GM12878 (cell line): ENCODE measurements around the gene NPAS3. TPM values are rescaled to one million over a fixed set of nuclear protein-coding genes. Genes with fewer than 3 reads are reported as not detected.

Source experiments
- ATAC-seq: fragments of 200-7000 bp; cut with Tn5 transposase; 3 replicates; pipeline ENCODE4 v1.9.1; 2020; ENCODE audit warnings: mild to moderate bottlenecking, moderate library complexity
- BruUV-seq: library from RNA; stranded (reverse); fragments of 400-500 nt; replicated peaks from 2 replicates; lab custom pipeline; 2021; lab: Mats Ljungman, UMichigan
- CTCF ChIA-PET: fragments of 300-600 bp; sonication (Branson Sonifier 250); formaldehyde crosslinking; extraction: SDS; loops from one replicate; lab custom pipeline; 2021; ENCODE audit warnings: inconsistent platforms; lab: Yijun Ruan, JAX
- POLR2A ChIA-PET: fragments of 350-600 bp; formaldehyde crosslinking; extraction: SDS; loops from one replicate; lab custom pipeline; 2021; ENCODE audit warnings: inconsistent platforms; lab: Charles Lee
- RAD21 ChIA-PET: fragments of 300-600 bp; sonication (Branson Sonifier 250); formaldehyde crosslinking; loops from one replicate; lab custom pipeline; 2023; ENCODE audit warnings: antibody characterized with exemption; ENCODE audit not compliant: unreplicated experiment; lab: Charles Lee
- SMC1A ChIA-PET: fragments of 300-600 bp; sonication (Branson Sonifier 250); formaldehyde crosslinking; loops from one replicate; lab custom pipeline; 2023; ENCODE audit not compliant: unreplicated experiment, uncharacterized antibody; lab: Charles Lee
- DNase-seq: peaks from one replicate; pipeline ENCODE4 v3.0.0-alpha.2; 2011; ENCODE audit warnings: low read depth, low spot score
- FAIRE-seq: peaks from 3 replicates; lab custom pipeline; 2011; peaks lifted over from hg19 to GRCh38; lab: Jason Lieb, UNC
- H2AFZ ChIP-seq: 2 replicates; pipeline ENCODE4 v1.6.0; 2011; ENCODE audit warnings: low read depth, low read length, control low read depth; ENCODE audit not compliant: control insufficient read depth
- H3K27ac ChIP-seq: 2 replicates; pipeline ENCODE4 v1.5.1; 2011; ENCODE audit warnings: control low read depth; ENCODE audit not compliant: control insufficient read depth, insufficient read depth
- H3K27me3 ChIP-seq, 2 experiments: replicated peaks in 1 of 2; 2 replicates each; pipeline versions ENCODE4 v1.6.0 to v1.6.1; 2011; ENCODE audit warnings: low read length in 1 of 2; ENCODE audit not compliant: control insufficient read depth in 2 of 2, insufficient read depth in 2 of 2
- H3K36me3 ChIP-seq, 2 experiments: 2 replicates each; pipeline ENCODE4 v1.5.1; 2011; ENCODE audit warnings: low read length in 1 of 2; ENCODE audit not compliant: control insufficient read depth in 2 of 2, insufficient read depth in 2 of 2
- H3K4me1 ChIP-seq: 2 replicates; pipeline ENCODE4 v1.6.1; 2011; ENCODE audit warnings: mild to moderate bottlenecking, low read length, moderate library complexity, mixed read lengths; ENCODE audit not compliant: control insufficient read depth, insufficient read depth
- H3K4me2 ChIP-seq: 2 replicates; pipeline ENCODE4 v1.6.0; 2011; ENCODE audit warnings: control low read depth; ENCODE audit not compliant: control insufficient read depth, insufficient read depth
- H3K4me3 ChIP-seq: fragments of 200-600 bp; sonication (generic); 2 replicates; pipeline ENCODE4 v1.5.1; 2016
- H3K79me2 ChIP-seq: 2 replicates; pipeline ENCODE4 v1.6.0; 2011; ENCODE audit warnings: low read length; ENCODE audit not compliant: control insufficient read depth, insufficient read depth
- H3K9ac ChIP-seq: 2 replicates; pipeline ENCODE4 v1.8.0; 2011; ENCODE audit warnings: low read length, control low read depth, mixed read lengths; ENCODE audit not compliant: control insufficient read depth, insufficient read depth
- H3K9me3 ChIP-seq: replicated peaks from 3 replicates; pipeline ENCODE4 v1.5.1; 2011; ENCODE audit warnings: mild to moderate bottlenecking, low read length; ENCODE audit not compliant: control insufficient read depth, insufficient read depth
- H4K20me1 ChIP-seq: 2 replicates; pipeline ENCODE4 v1.6.0; 2011; ENCODE audit not compliant: control insufficient read depth, insufficient read depth
- CBFB ChIP-seq: IDR thresholded peaks from 2 replicates; pipeline ENCODE4 v1.6.1; 2016; ENCODE audit warnings: antibody characterized with exemption, low read depth
- CTCF ChIP-seq, 3 experiments: IDR thresholded peaks in 2 of 3; conservative IDR thresholded peaks in 1 of 3; 2 replicates each; pipeline ENCODE4 v1.5.1; 2011; ENCODE audit warnings: low read depth in 3 of 3, low read length in 3 of 3, mild to moderate bottlenecking in 3 of 3, control low read depth in 2 of 3, moderate library complexity in 2 of 3, inconsistent platforms in 1 of 3, mixed read lengths in 1 of 3; ENCODE audit not compliant: control insufficient read depth in 2 of 3, insufficient read depth in 1 of 3; ENCODE audit errors: extremely low read depth in 1 of 3
- FOS ChIP-seq: IDR thresholded peaks from 3 replicates; pipeline ENCODE4 v1.6.1; 2011; ENCODE audit warnings: borderline replicate concordance; ENCODE audit not compliant: insufficient read length; ENCODE audit errors: extremely low read depth
- IKZF1 ChIP-seq: fragments of 450-650 bp; conservative IDR thresholded peaks from 2 replicates; pipeline ENCODE4 v1.6.1; 2017; ENCODE audit warnings: antibody characterized with exemption, mild to moderate bottlenecking
- KDM1A ChIP-seq: fragments of 200-600 bp; sonication (generic); IDR thresholded peaks from 2 replicates; pipeline ENCODE4 v1.6.1; 2016; ENCODE audit warnings: borderline replicate concordance
- NR2C2 ChIP-seq: IDR thresholded peaks from 2 replicates; pipeline ENCODE4 v1.6.1; 2011; ENCODE audit warnings: borderline replicate concordance, low read depth; ENCODE audit not compliant: control insufficient read depth, insufficient read length
- RAD21 ChIP-seq: IDR thresholded peaks from 2 replicates; pipeline ENCODE4 v1.6.1; 2011; ENCODE audit warnings: mild to moderate bottlenecking, low read depth, low read length, moderate library complexity; ENCODE audit not compliant: insufficient read depth
- SP1 ChIP-seq: IDR thresholded peaks from one replicate; pipeline ENCODE4 v1.6.1; 2011; ENCODE audit warnings: low read depth, low read length
- ZBTB33 ChIP-seq: fragments of 450-650 bp; IDR thresholded peaks from 2 replicates; pipeline ENCODE4 v1.6.1; 2017; ENCODE audit warnings: mild to moderate bottlenecking
- WGBS: methylation state at CpG from one replicate; pipeline ENCODE4 v1.1.6; 2016; ENCODE audit warnings: low lambda C conversion rate; ENCODE audit not compliant: insufficient replicate concordance, insufficient coverage; ENCODE audit errors: missing lambda C conversion rate; 5-methylcytosine and 5-hydroxymethylcytosine counted together
- in situ Hi-C: fragments of 300-500 bp; cut with MboI; formaldehyde crosslinking; loops from 9 replicates; pipeline ENCODE4 v1.14.3; 2018; ENCODE audit warnings: mixed read lengths
- intact Hi-C: fragments of 100-400 bp; cut with micrococcal nuclease; formaldehyde crosslinking; loops from one replicate; pipeline ENCODE4 v1.14.2; 2022; ENCODE audit not compliant: unreplicated experiment
- polyA plus RNA-seq, 11 experiments: library from polyadenylated mRNA; depleted of rRNA in 4 of 11; unstranded in 6 of 11; stranded (reverse) in 5 of 11; fragments of >200 nt; fragmentation: Nextera tagmentation in 4 of 11; fragmentation: Illumina TruSeq in 1 of 11; extraction: Ambion mirVana in 4 of 11; extraction: Trizol in 1 of 11; gene quantifications; 1 replicate in 1 of 11; 2 replicates in 10 of 11; pipeline versions ENCODE4 v1.2.1 to v1.2.3, GENCODE V29; 2011 to 2016; ENCODE audit warnings: inconsistent platforms in 2 of 11, missing spikeins in 2 of 11, low read depth in 1 of 11
- total RNA-seq, 4 experiments: library from RNA; depleted of rRNA in 3 of 4; stranded (reverse); fragments of >200 nt in 3 of 4; fragmentation: Illumina TruSeq in 1 of 4; extraction: Trizol in 1 of 4; gene quantifications; 2 replicates each; pipeline versions ENCODE4 v1.2.1 to v1.2.3, GENCODE V29; 2013 to 2021

The NPAS3 gene
- total and polyA plus RNA-seq, 10 of the 15 experiments (the other 5 are each of a cell fraction or from before 2014, with no cell fraction given) = under 0.01 to 2.7 (median 0.03) TPM; not detected in 6

- no peak for TF ChIP-seq FOS
- no peak for TF ChIP-seq SP1
Measured at GRCh38 chr14:33030386-33030785, 91.7 kb downstream of the NPAS3 start (continued).

GRCh38 chr14:33035416-33036194 lies 96.9 kb downstream of the NPAS3 start:
- ChIA-PET POLR2A (no interaction called here), RAD21 (no interaction called here), CTCF (no interaction called here), SMC1A (interaction anchor here (1.5 kb wide), 1 partner anchor 443 kb away, joined by 3 read pairs; no protein-coding TSS in a partner anchor)
- in situ Hi-C loops = no loop called here
- no peak overlapping the region for H3K4me3 ChIP-seq
- BruUV-seq = no TSS peak
- TF ChIP-seq CBFB (no peak), RAD21 (no peak), IKZF1 (no peak)
- no peak overlapping the region for H3K9ac ChIP-seq
- H3K36me3 ChIP-seq = no peaks in the 10 kb centered on the region
- no peaks in the 10 kb centered on the region for H4K20me1 ChIP-seq
- ATAC-seq = no peak
- H3K4me2 ChIP-seq = 0 out of 2 replicates have a peak overlapping the region, but pooled peaks have one; percentile 24
- intact Hi-C loops = no loop called here
- H3K9me3 ChIP-seq = no peaks in the 10 kb centered on the region
- no peak for FAIRE-seq
- 61% methylated on average over 5 of the region's 5 CpGs for WGBS
- no peak for DNase-seq
- H3K27ac ChIP-seq = no peak overlapping the region
- no peaks in the 10 kb centered on the region for H3K27me3 ChIP-seq
- no peaks in the 10 kb centered on the region for H3K4me1 ChIP-seq
- H2AFZ ChIP-seq = no peak overlapping the region
- no peaks in the 10 kb centered on the region for H3K79me2 ChIP-seq

GRCh38 chr14:33039311-33039710 lies 100.6 kb downstream of the NPAS3 start:
- CTCF ChIA-PET = no interaction called here
- Histone ChIP-seq H3K27me3 (no peaks in the 10 kb centered on the region), H3K27ac (no peak overlapping the region), H3K4me1 (no peaks in the 10 kb centered on the region), H2AFZ (no peak overlapping the region), H3K4me2 (no peak overlapping the region), H4K20me1 (no peaks in the 10 kb centered on the region), H3K79me2 (no peaks in the 10 kb centered on the region), H3K36me3 (no peaks in the 10 kb centered on the region), H3K9me3 (peaks cover 1% of the 10 kb centered on the region; the same call in 2 of the 3 replicates), H3K9ac (no peak overlapping the region), H3K4me3 (no peak overlapping the region)
- intact Hi-C loops = no loop called here
- RAD21 ChIA-PET = no interaction called here
- no peak for DNase-seq
- 0% methylated on average over 3 of the region's 3 CpGs for WGBS
- ATAC-seq = no peak
- in situ Hi-C loops = no loop called here
- SMC1A ChIA-PET = no interaction called here
- POLR2A ChIA-PET = no interaction called here
- BruUV-seq = no TSS peak
- FAIRE-seq = no peak
- TF ChIP-seq ZBTB33 = no peak
- TF ChIP-seq KDM1A = no peak
- TF ChIP-seq NR2C2 = no peak
- no peak for TF ChIP-seq CTCF (IDR thresholded peaks at IDR 0.05 in 2 of 3, conservative IDR thresholded peaks at IDR 0.05 in 1 of 3; ENCODE audit: control insufficient read depth in 2 of 3, extremely low read depth in 1 of 3, insufficient read depth in 1 of 3, low read depth in 3 of 3, low read length in 3 of 3)
